NT2/D1 (cell line): ENCODE measurements around the gene CAPN13.

Source experiments
- SUZ12 ChIP-seq: IDR thresholded peaks from 2 replicates; pipeline ENCODE4 v1.6.1; 2011; ENCODE audit not compliant: insufficient read length, insufficient read depth; ENCODE audit errors: extremely low read depth
- YY1 ChIP-seq: IDR thresholded peaks from 2 replicates; pipeline ENCODE4 v1.6.1; 2011; ENCODE audit not compliant: insufficient read length, insufficient read depth
- ZNF274 ChIP-seq: IDR thresholded peaks from 2 replicates; pipeline ENCODE4 v1.6.1; 2011; ENCODE audit warnings: mild to moderate bottlenecking, low read depth, low read length

DNA sequence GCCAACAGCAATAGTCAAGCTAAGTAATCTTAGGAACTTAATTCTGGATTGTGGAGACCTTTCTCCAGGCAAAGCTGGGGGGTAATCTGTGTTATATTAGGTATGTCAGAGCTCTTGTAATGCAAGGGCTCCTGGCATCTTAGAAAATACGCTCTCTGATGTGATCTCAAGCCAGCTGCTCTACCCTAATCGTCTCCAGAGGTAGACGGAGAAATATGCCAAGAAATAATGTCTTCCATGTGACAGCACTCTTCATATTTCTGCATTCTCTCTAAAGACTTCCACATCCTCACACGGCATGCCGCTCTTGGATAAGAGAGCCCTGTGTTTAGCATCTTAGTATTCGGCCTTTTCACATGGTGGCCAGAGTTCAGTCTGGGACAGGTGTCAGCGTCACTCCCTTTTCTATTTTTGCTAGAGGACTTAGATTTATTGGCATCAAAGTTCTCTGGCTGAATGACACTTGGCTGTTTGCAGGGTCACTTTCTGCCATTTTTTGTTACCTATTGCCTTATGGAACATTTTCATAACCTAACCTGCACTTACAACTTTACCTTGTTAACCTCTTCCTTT, 25.2 kb downstream of the CAPN13 start:
- TF ChIP-seq ZNF274 (no peak), YY1 (no peak), SUZ12 (no peak)
